Heart left ventricle (tissue), 13 donors: ENCODE measurements around the gene PITHD1.

Experiments
- POLR2A ChIP-seq, 2 donors: fragments of 450-650 bp; IDR thresholded peaks; one replicate each; pipeline ENCODE4 v1.6.1; 2017; ENCODE audit warnings: antibody characterized with exemption in 2 of 2, mild to moderate bottlenecking in 2 of 2, moderate library complexity in 2 of 2
- TF ChIP-seq, protein P1 (sequence below), 12 donors: fragments of 200-600 bp; sonication (generic) in 4 of 12; IDR thresholded peaks; one replicate each; pipeline versions ENCODE4 v1.5.0 to v1.8.0; 2018 to 2022; ENCODE audit warnings: antibody characterized with exemption in 12 of 12, mild to moderate bottlenecking in 5 of 12
- donor health status: ischemic (EF 13 %, LVEDD 7.1; RV severe dilation, severe dysfunction).
- donor health status: DM: no; HTN: yes; CAD: no.
- donor health status: DM: no; HTN: no; CAD: no.
- donor health status: ischemic (EF 25% LVEDD 6.9; RV normal size, moderate dysfunction).
- donor health status: ischemic (EF 25% LVEDD 5.7; RV mildly dilated, moderate dysfunction).
- donor health status: ischemic (EF 35%, LVEDD 5.7; RV mildly dilated, moderate dysfunction).
- donor health status: nonischemic (EF 11% LVEDD 7.7; RV severe dilation, severe dysfunction).
- donor health status: DM: yes; HTN: yes; CAD: no.
- donor health status: PGD.
- donor health status: ischemic (EF 29% LVEDD 5.4; RV normal size, mild dysfunction).
- donor health status: nonischemic (EF 23%, LVEDD 6.1; RV moderate dilation, normal function).

DNA sequence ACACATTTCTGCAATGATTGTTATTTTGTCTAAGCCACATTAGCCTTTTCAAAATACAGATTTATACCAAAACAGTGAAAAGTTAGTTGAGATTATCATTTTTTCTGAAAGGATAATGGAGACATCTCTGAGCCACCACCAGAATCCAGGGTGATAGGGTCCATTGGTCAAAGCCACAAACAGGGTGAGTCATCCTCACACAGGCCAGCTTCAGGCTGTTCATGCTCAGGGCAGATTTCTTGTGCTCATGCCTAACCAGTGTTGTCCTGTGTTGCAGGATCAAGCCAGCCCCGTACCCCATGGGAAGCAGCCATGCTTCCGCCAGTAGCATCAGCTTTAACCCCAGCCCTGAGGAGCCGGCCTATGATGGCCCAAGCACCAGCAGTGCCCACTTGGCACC, 21.5 kb upstream of the PITHD1 start:
- TF ChIP-seq, protein P1, sequence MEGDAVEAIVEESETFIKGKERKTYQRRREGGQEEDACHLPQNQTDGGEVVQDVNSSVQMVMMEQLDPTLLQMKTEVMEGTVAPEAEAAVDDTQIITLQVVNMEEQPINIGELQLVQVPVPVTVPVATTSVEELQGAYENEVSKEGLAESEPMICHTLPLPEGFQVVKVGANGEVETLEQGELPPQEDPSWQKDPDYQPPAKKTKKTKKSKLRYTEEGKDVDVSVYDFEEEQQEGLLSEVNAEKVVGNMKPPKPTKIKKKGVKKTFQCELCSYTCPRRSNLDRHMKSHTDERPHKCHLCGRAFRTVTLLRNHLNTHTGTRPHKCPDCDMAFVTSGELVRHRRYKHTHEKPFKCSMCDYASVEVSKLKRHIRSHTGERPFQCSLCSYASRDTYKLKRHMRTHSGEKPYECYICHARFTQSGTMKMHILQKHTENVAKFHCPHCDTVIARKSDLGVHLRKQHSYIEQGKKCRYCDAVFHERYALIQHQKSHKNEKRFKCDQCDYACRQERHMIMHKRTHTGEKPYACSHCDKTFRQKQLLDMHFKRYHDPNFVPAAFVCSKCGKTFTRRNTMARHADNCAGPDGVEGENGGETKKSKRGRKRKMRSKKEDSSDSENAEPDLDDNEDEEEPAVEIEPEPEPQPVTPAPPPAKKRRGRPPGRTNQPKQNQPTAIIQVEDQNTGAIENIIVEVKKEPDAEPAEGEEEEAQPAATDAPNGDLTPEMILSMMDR (IDR thresholded peaks at IDR 0.05), result no peak
- TF ChIP-seq POLR2A (IDR thresholded peaks at IDR 0.05), result no peak
